Measurements from ENCODE around the gene STON2. TPM values are rescaled to one million over a fixed set of nuclear protein-coding genes. Genes with fewer than 3 reads are reported as not detected.

STON2 gene
- total and polyA plus RNA-seq, 2 of the 8 experiments (the other 6 are each of a cell fraction or from before 2014, with no cell fraction given): 8.9 to 50.0 TPM

DNA sequence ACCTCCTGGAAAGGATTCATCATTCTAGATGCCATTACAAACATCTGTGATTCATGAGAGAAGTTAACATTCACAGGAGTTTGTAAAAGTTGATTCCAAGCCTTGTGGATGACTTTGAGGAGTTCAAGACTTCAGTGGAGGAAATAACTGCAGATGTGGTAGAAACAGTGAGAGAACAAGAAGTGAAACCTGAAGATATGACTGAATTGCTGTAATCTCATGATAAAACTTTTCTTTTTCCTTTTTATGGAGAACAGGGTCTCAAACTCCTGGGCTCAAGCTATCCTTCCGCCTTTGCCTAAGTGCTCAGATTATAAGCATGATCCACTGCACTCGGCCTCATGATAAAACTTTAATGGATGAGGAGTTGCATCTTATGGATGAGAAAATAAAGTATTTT lies 114.9 kb downstream of the STON2 start:
- Histone ChIP-seq H3K79me1 (ENCODE audit: low read depth, low read length) (no peaks in the 10 kb centered on the region), H4K91ac (replicated peaks; ENCODE audit: insufficient read length, low read length) (no peak overlapping the region), H4K5ac (ENCODE audit: insufficient read length, low read depth, low read length) (no peak overlapping the region), H3K14ac (ENCODE audit: insufficient read length) (no peak overlapping the region), H3K23me2 (ENCODE audit: low read depth, low read length) (no peaks in the 10 kb centered on the region), H2BK120ac (replicated peaks; ENCODE audit: low read depth, low read length) (no peak overlapping the region), H3K27ac (ENCODE audit: low read depth, low read length) (no peak overlapping the region), H2AFZ (ENCODE audit: low read length) (no peak overlapping the region), H3K4ac (replicated peaks; ENCODE audit: insufficient read length, low read depth, low read length) (no peak overlapping the region), H4K20me1 (replicated peaks in 1 of 2; ENCODE audit: control insufficient read depth in 1 of 2, insufficient read depth in 2 of 2, low read length in 2 of 2) (no peaks in the 10 kb centered on the region), H3K56ac (replicated peaks; ENCODE audit: insufficient read length, low read depth, low read length) (no peak overlapping the region), H3K23ac (ENCODE audit: insufficient read length) (no peak overlapping the region), H3K9me3 (ENCODE audit: insufficient read depth in 2 of 2, low read depth in 1 of 2, low read length in 1 of 2) (no peaks in the 10 kb centered on the region), H2AK5ac (ENCODE audit: low read depth, low read length) (no peak overlapping the region), H3K36me3 (ENCODE audit: control insufficient read depth in 2 of 4, insufficient read depth in 4 of 4, low read length in 3 of 4) (no peaks in the 10 kb centered on the region; a peak in 1 of 8 replicates), H3K4me2 (ENCODE audit: insufficient read depth in 1 of 2, low read depth in 2 of 2, low read length in 2 of 2) (no peak overlapping the region), H3K27me3 (replicated peaks in 1 of 4; ENCODE audit: control insufficient read depth in 3 of 4, extremely low read depth in 1 of 4, insufficient read depth in 3 of 4, low read length in 3 of 4) (no peaks in the 10 kb centered on the region), H3K4me3 (ENCODE audit: extremely low read depth in 1 of 4, insufficient read depth in 2 of 4, low read depth in 3 of 4, low read length in 4 of 4) (no peak overlapping the region), H2BK20ac (ENCODE audit: low read length) (no peak overlapping the region), H2BK12ac (ENCODE audit: low read depth, low read length) (no peak overlapping the region), H2BK15ac (ENCODE audit: low read length) (no peak overlapping the region), H3K79me2 (ENCODE audit: control insufficient read depth in 1 of 2, insufficient read depth in 2 of 2, low read length in 2 of 2) (no peaks in the 10 kb centered on the region), H3K9ac (replicated peaks in 1 of 4; ENCODE audit: extremely low read depth in 1 of 4, low read depth in 3 of 4, low read length in 3 of 4) (no peak overlapping the region), H4K8ac (ENCODE audit: extremely low read depth, insufficient read depth, low read length) (no peak overlapping the region), H2BK5ac (ENCODE audit: low read depth, low read length) (no peak overlapping the region), H3K4me1 (replicated peaks in 1 of 4; ENCODE audit: control insufficient read depth in 3 of 4, insufficient read depth in 4 of 4, low read length in 3 of 4) (peaks cover 0 to 4% (median 4%) of the 10 kb centered on the region in 4 experiments; a peak in 3 of 7 replicates), H3K18ac (ENCODE audit: extremely low read depth, low read length) (no peak overlapping the region)
- TF ChIP-seq JUN (IDR thresholded peaks at IDR 0.05; ENCODE audit: low read depth, low read length) (no peak), SIX5 (IDR thresholded peaks at IDR 0.05; ENCODE audit: low read depth, low read length) (no peak), EZH2 (IDR thresholded peaks at IDR 0.05; ENCODE audit: low read depth, low read length, severe bottlenecking) (no peak), SRF (IDR thresholded peaks at IDR 0.05; ENCODE audit: low read depth, low read length) (no peak)
- TF ChIP-seq, protein P1, sequence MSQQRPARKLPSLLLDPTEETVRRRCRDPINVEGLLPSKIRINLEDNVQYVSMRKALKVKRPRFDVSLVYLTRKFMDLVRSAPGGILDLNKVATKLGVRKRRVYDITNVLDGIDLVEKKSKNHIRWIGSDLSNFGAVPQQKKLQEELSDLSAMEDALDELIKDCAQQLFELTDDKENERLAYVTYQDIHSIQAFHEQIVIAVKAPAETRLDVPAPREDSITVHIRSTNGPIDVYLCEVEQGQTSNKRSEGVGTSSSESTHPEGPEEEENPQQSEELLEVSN (IDR thresholded peaks at IDR 0.05): no peak
- ChIA-PET POLR2A (ENCODE audit: partially characterized antibody) (no interaction called here), CTCF (ENCODE audit: partially characterized antibody) (interaction anchor here (1.5 kb wide), 1 partner anchor 16 kb away, joined by 6 read pairs; no protein-coding TSS in a partner anchor)
- WGBS, 2 experiments (ENCODE audit: extremely low coverage in 1 of 2, insufficient coverage in 1 of 2, insufficient read length in 1 of 2, insufficient replicate concordance in 2 of 2, low coverage in 1 of 2, low lambda C conversion rate in 2 of 2, missing lambda C conversion rate in 1 of 2): 92% methylated on average over 2 of the region's 2 CpGs; no CpG with 5 or more reads in 1 of the 2 experiments
- DNase-seq (ENCODE audit: low read depth in 1 of 2, low spot score in 2 of 2) (no peak), FAIRE-seq (no peak)

Data from H1 (cell line).